HepG2 (cell line): Measurements from ENCODE around the gene MFAP1.

Source experiments
- KDM4B ChIP-seq: sonication (generic); formaldehyde crosslinking; IDR thresholded peaks from 2 replicates; pipeline ENCODE4 v1.4.0; 2020; ENCODE audit warnings: missing genetic modification reagents
- MAFF ChIP-seq: IDR thresholded peaks from 2 replicates; pipeline ENCODE4 v1.6.1; 2011; ENCODE audit warnings: low read depth, low read length, improper control_type of control experiment
- MAFK ChIP-seq, 2 experiments: IDR thresholded peaks in 1 of 2; conservative IDR thresholded peaks in 1 of 2; 2 replicates each; pipeline ENCODE4 v1.6.1; 2011; ENCODE audit warnings: improper control_type of control experiment in 2 of 2, low read length in 2 of 2
- NFIC ChIP-seq: IDR thresholded peaks from 2 replicates; pipeline ENCODE4 v1.6.1; 2012; ENCODE audit warnings: mild to moderate bottlenecking, low read length, inconsistent platforms
- POLR2A ChIP-seq, 2 experiments: IDR thresholded peaks; 2 replicates each; pipeline ENCODE4 v1.6.1; 2011; ENCODE audit warnings: low read depth in 2 of 2, low read length in 2 of 2, mild to moderate bottlenecking in 1 of 2, moderate library complexity in 1 of 2; ENCODE audit not compliant: insufficient read depth in 1 of 2
- U2AF2 ChIP-seq: fragments of 200-400 bp; formaldehyde crosslinking; IDR thresholded peaks from 2 replicates; pipeline ENCODE4 v1.6.1; 2017; ENCODE audit warnings: low read depth, mild to moderate bottlenecking, low read length
- ZBTB26 ChIP-seq: IDR thresholded peaks from 2 replicates; pipeline ENCODE4 v1.6.1; 2016; ENCODE audit warnings: missing compliant biosample characterization, missing genetic modification reagents, borderline replicate concordance
- ZSCAN12 ChIP-seq: sonication (generic); formaldehyde crosslinking; IDR thresholded peaks from 2 replicates; pipeline ENCODE4 v1.9.0; 2021; ENCODE audit warnings: mild to moderate bottlenecking, missing genetic modification reagents

- TF ChIP-seq KDM4B: no peak
- no peak for TF ChIP-seq MAFK (conservative IDR thresholded peaks at IDR 0.05 in 1 of 2, IDR thresholded peaks at IDR 0.05 in 1 of 2; ENCODE audit: low read length in 2 of 2)
- no peak for TF ChIP-seq U2AF2
- TF ChIP-seq MAFF: no peak
- no peak for TF ChIP-seq POLR2A (IDR thresholded peaks at IDR 0.05; ENCODE audit: insufficient read depth in 1 of 2, low read depth in 2 of 2, low read length in 2 of 2)
- TF ChIP-seq ZSCAN12: no peak
- TF ChIP-seq ZBTB26 (CRISPR knock-in tag): no peak
- no peak for TF ChIP-seq NFIC
Measured at GRCh38 chr15:43867096-43867495, 42.6 kb upstream of the MFAP1 start.
